Activated CD4-positive, alpha-beta memory T cell treated with anti-CD3 and anti-CD28 coated beads for 36 hours (primary cell): ENCODE results near the gene EPYC. TPM values are rescaled to one million over a fixed set of nuclear protein-coding genes. Genes with fewer than 3 reads are reported as not detected.

Source experiments
- CTCF ChIA-PET: fragments of 350-600 bp; sonication (Branson Sonifier 250); formaldehyde crosslinking; loops from one replicate; lab custom pipeline; 2021; ENCODE audit warnings: antibody characterized with exemption, inconsistent platforms; lab: Charles Lee
- POLR2A ChIA-PET: fragments of 350-600 bp; sonication (Branson Sonifier 250); formaldehyde crosslinking; loops from one replicate; lab custom pipeline; 2021; ENCODE audit warnings: antibody characterized with exemption; lab: Charles Lee
- DNase-seq: peaks from one replicate; pipeline ENCODE4 v3.0.0-alpha.2; 2020
- H3K27ac Mint-ChIP-seq: one replicate; pipeline ENCODE4 v1.8.0; 2021; ENCODE audit warnings: mixed read lengths
- H3K27me3 Mint-ChIP-seq: one replicate; pipeline ENCODE4 v1.8.0; 2021; ENCODE audit warnings: mixed read lengths
- H3K36me3 Mint-ChIP-seq: one replicate; pipeline ENCODE4 v1.8.0; 2021; ENCODE audit warnings: mixed read lengths
- H3K4me1 Mint-ChIP-seq: one replicate; pipeline ENCODE4 v1.8.0; 2021; ENCODE audit warnings: low read depth, mixed read lengths
- H3K4me3 Mint-ChIP-seq: one replicate; pipeline ENCODE4 v1.8.0; 2021; ENCODE audit warnings: mild to moderate bottlenecking, mixed read lengths
- H3K9me3 Mint-ChIP-seq: one replicate; pipeline ENCODE4 v1.8.0; 2021; ENCODE audit warnings: mixed read lengths
- intact Hi-C: fragments of 100-400 bp; cut with micrococcal nuclease; formaldehyde crosslinking; loops from one replicate; pipeline ENCODE4 v1.15.1; 2023
- total RNA-seq, 2 experiments: library from RNA; stranded (reverse); gene quantifications; one replicate each; pipeline ENCODE4 v1.2.3, GENCODE V29; 2021

Gene EPYC
- total RNA-seq = not detected

GRCh38 chr12:91004872-91005271 lies at the start of gene EPYC:
TSS of gene EPYC (minus strand) at chr12:91004972. CDS start at chr12:91002565, 2,407 bp downstream.
- peaks cover under 1% of the 10 kb centered on the region for H3K27me3 Mint-ChIP-seq
- CTCF ChIA-PET = interaction anchor here (0.6 to 1.2 kb wide), 3 partner anchors 29 to 278 kb away, joined by 4 to 5 read pairs (median 4); no protein-coding TSS in a partner anchor
- no peak within 1 kb of the TSS for H3K4me3 Mint-ChIP-seq
- no peak within 1 kb of the TSS for H3K27ac Mint-ChIP-seq
- intact Hi-C loops = no loop called here
- H3K9me3 Mint-ChIP-seq = no peaks in the 10 kb centered on the region
- DNase-seq = no peak
- POLR2A ChIA-PET = no interaction called here
- H3K4me1 Mint-ChIP-seq = peaks cover 14% of the 10 kb centered on the region
- H3K36me3 Mint-ChIP-seq = no peaks in the 10 kb centered on the region

- no peaks in the 10 kb centered on the region for H3K9me3 Mint-ChIP-seq
- H3K4me3 Mint-ChIP-seq = no peak overlapping the region
- ChIA-PET POLR2A (no interaction called here), CTCF (no interaction called here)
- no peaks in the 10 kb centered on the region for H3K4me1 Mint-ChIP-seq
- no peak for DNase-seq
- intact Hi-C loops = no loop called here
- H3K27ac Mint-ChIP-seq = no peak overlapping the region
- peaks cover 6% of the 10 kb centered on the region for H3K27me3 Mint-ChIP-seq
- H3K36me3 Mint-ChIP-seq = no peaks in the 10 kb centered on the region
Observed at GRCh38 chr12:91053951-91054715, 49.4 kb upstream of the EPYC start.

GRCh38 chr12:91052026-91052425 lies 47.3 kb upstream of the EPYC start:
- Mint-ChIP-seq H3K27me3 (peaks cover 3% of the 10 kb centered on the region), H3K9me3 (no peaks in the 10 kb centered on the region), H3K36me3 (no peaks in the 10 kb centered on the region), H3K27ac (no peak overlapping the region), H3K4me3 (no peak overlapping the region), H3K4me1 (no peaks in the 10 kb centered on the region)
- intact Hi-C loops = no loop called here
- ChIA-PET POLR2A (no interaction called here), CTCF (no interaction called here)
- DNase-seq = no peak

- intact Hi-C loops = no loop called here
- POLR2A ChIA-PET = no interaction called here
- no peaks in the 10 kb centered on the region for H3K36me3 Mint-ChIP-seq
- H3K4me1 Mint-ChIP-seq = no peaks in the 10 kb centered on the region
- DNase-seq = no peak
- no peak overlapping the region for H3K27ac Mint-ChIP-seq
- no peaks in the 10 kb centered on the region for H3K9me3 Mint-ChIP-seq
- H3K27me3 Mint-ChIP-seq = no peaks in the 10 kb centered on the region
- CTCF ChIA-PET = no interaction called here
- no peak overlapping the region for H3K4me3 Mint-ChIP-seq
Observed at GRCh38 chr12:91044586-91044985, 39.8 kb upstream of the EPYC start.

- Mint-ChIP-seq H3K27me3 (no peaks in the 10 kb centered on the region), H3K36me3 (no peaks in the 10 kb centered on the region), H3K9me3 (no peaks in the 10 kb centered on the region), H3K4me1 (no peaks in the 10 kb centered on the region), H3K4me3 (no peak overlapping the region), H3K27ac (no peak overlapping the region)
- POLR2A ChIA-PET = no interaction called here
- DNase-seq = no peak
- intact Hi-C loops = no loop called here
- CTCF ChIA-PET = no interaction called here
Observed at GRCh38 chr12:91043408-91043807, 38.6 kb upstream of the EPYC start.

GRCh38 chr12:91040096-91040755 lies 35.5 kb upstream of the EPYC start:
- H3K4me3 Mint-ChIP-seq = no peak overlapping the region
- CTCF ChIA-PET = no interaction called here
- H3K36me3 Mint-ChIP-seq = no peaks in the 10 kb centered on the region
- DNase-seq = no peak
- no peak overlapping the region for H3K27ac Mint-ChIP-seq
- H3K27me3 Mint-ChIP-seq = no peaks in the 10 kb centered on the region
- POLR2A ChIA-PET = no interaction called here
- no peaks in the 10 kb centered on the region for H3K4me1 Mint-ChIP-seq
- H3K9me3 Mint-ChIP-seq = no peaks in the 10 kb centered on the region
- intact Hi-C loops = no loop called here

- intact Hi-C loops = no loop called here
- Mint-ChIP-seq H3K27ac (no peak overlapping the region), H3K9me3 (no peaks in the 10 kb centered on the region), H3K27me3 (no peaks in the 10 kb centered on the region), H3K4me3 (no peak overlapping the region), H3K36me3 (no peaks in the 10 kb centered on the region), H3K4me1 (no peaks in the 10 kb centered on the region)
- POLR2A ChIA-PET = no interaction called here
- CTCF ChIA-PET = no interaction called here
- DNase-seq = no peak
Observed at GRCh38 chr12:91037276-91037675, 32.5 kb upstream of the EPYC start.

- ChIA-PET POLR2A (no interaction called here), CTCF (no interaction called here)
- no peaks in the 10 kb centered on the region for H3K4me1 Mint-ChIP-seq
- no peaks in the 10 kb centered on the region for H3K36me3 Mint-ChIP-seq
- H3K27ac Mint-ChIP-seq = no peak overlapping the region
- H3K9me3 Mint-ChIP-seq = no peaks in the 10 kb centered on the region
- no peaks in the 10 kb centered on the region for H3K27me3 Mint-ChIP-seq
- no peak overlapping the region for H3K4me3 Mint-ChIP-seq
- intact Hi-C loops = no loop called here
- no peak for DNase-seq
Observed at GRCh38 chr12:91033251-91033650, 28.5 kb upstream of the EPYC start.

GRCh38 chr12:91023326-91024004 lies 18.7 kb upstream of the EPYC start:
- no peak overlapping the region for H3K27ac Mint-ChIP-seq
- H3K27me3 Mint-ChIP-seq = no peaks in the 10 kb centered on the region
- POLR2A ChIA-PET = no interaction called here
- no peaks in the 10 kb centered on the region for H3K4me1 Mint-ChIP-seq
- H3K36me3 Mint-ChIP-seq = no peaks in the 10 kb centered on the region
- no peak overlapping the region for H3K4me3 Mint-ChIP-seq
- CTCF ChIA-PET = no interaction called here
- H3K9me3 Mint-ChIP-seq = no peaks in the 10 kb centered on the region
- intact Hi-C loops = no loop called here
- DNase-seq = no peak

- POLR2A ChIA-PET = no interaction called here
- no peak overlapping the region for H3K4me3 Mint-ChIP-seq
Observed at GRCh38 chr12:91021076-91021475, 16.3 kb upstream of the EPYC start.

GRCh38 chr12:91019455-91019854 lies 14.7 kb upstream of the EPYC start:
- Mint-ChIP-seq H3K9me3 (peaks cover 5% of the 10 kb centered on the region), H3K27ac (no peak overlapping the region), H3K27me3 (peaks cover 3% of the 10 kb centered on the region), H3K4me1 (no peaks in the 10 kb centered on the region), H3K36me3 (no peaks in the 10 kb centered on the region), H3K4me3 (no peak overlapping the region)
- ChIA-PET CTCF (no interaction called here), POLR2A (no interaction called here)
- intact Hi-C loops = no loop called here
- DNase-seq = no peak

More at GRCh38 chr12:91021076-91021475, 16.3 kb upstream of the EPYC start:
- CTCF ChIA-PET = no interaction called here
- no peak for DNase-seq
- Mint-ChIP-seq H3K4me1 (no peaks in the 10 kb centered on the region), H3K9me3 (no peaks in the 10 kb centered on the region), H3K27ac (no peak overlapping the region), H3K27me3 (no peaks in the 10 kb centered on the region), H3K36me3 (no peaks in the 10 kb centered on the region)
- intact Hi-C loops = no loop called here

- Mint-ChIP-seq H3K27ac (no peak overlapping the region), H3K4me1 (no peaks in the 10 kb centered on the region), H3K36me3 (no peaks in the 10 kb centered on the region), H3K9me3 (peaks cover 5% of the 10 kb centered on the region), H3K4me3 (no peak overlapping the region), H3K27me3 (peaks cover 4% of the 10 kb centered on the region)
- ChIA-PET CTCF (no interaction called here), POLR2A (no interaction called here)
- intact Hi-C loops = no loop called here
- DNase-seq = no peak
Observed at GRCh38 chr12:91017511-91018263, 12.9 kb upstream of the EPYC start.
